Left renal pelvis (tissue), 4 donors: ENCODE measurements around the gene GLP1R. TPM values are rescaled to one million over a fixed set of nuclear protein-coding genes. Genes with fewer than 3 reads are reported as not detected.
A peak's percentile ranks its signal among the peaks of the same experiment; 100 is the strongest.

Experiments used
- DNase-seq, 4 donors: peaks; one replicate each; pipeline ENCODE4 v3.0.0-alpha.2; 2013; ENCODE audit warnings: low read depth in 4 of 4, low spot score in 3 of 4
- polyA plus RNA-seq, 4 donors: library from polyadenylated mRNA; unstranded; fragments of 120-200 nt; gene quantifications; one replicate each; pipeline ENCODE4 v1.2.1, GENCODE V29; 2013; ENCODE audit not compliant: insufficient read length in 4 of 4

GLP1R gene
- polyA plus RNA-seq, 4 donors: 0.12 to 0.85 (median 0.72) TPM

DNA sequence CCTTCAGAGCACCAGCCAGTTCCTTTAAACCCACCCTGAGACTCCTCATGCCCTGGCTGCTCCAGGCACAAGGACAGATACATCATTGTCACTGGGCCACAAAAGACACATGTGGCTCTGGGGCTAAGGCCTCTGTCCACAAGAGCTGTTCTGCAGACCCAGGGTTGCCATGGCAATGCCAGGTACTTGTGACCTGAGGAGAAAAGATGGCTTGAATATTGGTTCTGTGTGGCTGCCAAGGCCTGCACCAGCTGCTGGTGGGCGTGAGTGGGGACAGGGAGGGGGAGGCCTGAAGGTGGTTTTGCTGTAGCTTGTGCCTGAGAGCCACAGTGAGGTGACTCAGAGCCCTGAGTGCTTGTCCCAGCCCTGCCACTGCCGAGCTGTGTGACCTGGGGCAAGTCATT lies 34.7 kb downstream of the GLP1R start:
- DNase-seq: no peak

GRCh38 chr6:39084506-39084905 lies 35.9 kb downstream of the GLP1R start:
- no peak for DNase-seq

DNA sequence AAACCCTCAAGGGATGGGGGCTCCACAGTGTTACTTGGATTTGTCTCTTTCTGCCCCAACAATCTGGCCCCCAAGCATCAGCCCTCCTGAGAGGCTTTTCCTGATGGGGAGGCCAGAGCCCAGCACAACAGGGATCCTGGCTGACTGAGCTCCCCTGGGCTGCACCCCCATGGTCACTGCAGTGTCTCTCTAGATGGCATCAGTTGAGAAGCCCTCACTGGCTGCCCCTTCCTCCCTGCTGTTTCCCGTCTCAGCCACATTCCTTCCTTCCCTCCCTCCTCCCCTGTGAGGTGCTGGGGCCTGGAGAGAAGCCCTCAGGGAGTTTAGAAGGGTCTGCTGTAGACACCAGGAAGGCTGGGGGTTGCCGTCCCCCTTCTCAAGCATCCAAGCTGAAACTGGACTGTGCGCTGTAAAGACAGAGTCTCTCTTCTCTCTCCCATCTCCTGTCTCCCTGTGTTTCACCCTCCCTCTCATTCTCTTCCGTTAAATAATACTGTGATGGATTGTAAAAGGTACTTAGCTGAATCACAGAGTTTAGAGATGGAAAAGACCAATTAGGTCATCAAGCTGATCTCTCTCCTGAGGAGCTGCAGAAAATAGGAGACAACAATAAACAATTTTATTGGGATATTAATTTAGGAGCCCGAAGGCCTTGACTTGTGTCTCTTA lies 36.7 kb downstream of the GLP1R start:
- DNase-seq: no peak

DNA sequence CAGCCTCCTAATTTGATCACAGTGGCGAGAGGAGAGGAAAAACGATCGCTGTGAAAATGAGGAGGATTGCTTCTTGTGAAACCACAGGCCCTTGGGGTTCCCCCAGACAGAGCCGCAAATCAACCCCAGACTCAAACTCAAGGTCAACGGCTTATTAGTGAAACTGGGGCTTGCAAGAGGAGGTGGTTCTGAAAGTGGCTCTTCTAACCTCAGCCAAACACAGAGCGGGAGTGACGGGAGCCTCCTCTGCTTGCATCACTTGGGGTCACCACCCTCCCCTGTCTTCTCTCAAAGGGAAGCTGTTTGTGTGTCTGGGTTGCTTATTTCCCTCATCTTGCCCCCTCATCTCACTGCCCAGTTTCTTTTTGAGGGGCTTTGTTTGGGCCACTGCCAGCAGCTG lies 37.7 kb downstream of the GLP1R start:
- no peak for DNase-seq

- DNase-seq: no peak
Observed at GRCh38 chr6:39086711-39087110, 38.1 kb downstream of the GLP1R start.

DNA sequence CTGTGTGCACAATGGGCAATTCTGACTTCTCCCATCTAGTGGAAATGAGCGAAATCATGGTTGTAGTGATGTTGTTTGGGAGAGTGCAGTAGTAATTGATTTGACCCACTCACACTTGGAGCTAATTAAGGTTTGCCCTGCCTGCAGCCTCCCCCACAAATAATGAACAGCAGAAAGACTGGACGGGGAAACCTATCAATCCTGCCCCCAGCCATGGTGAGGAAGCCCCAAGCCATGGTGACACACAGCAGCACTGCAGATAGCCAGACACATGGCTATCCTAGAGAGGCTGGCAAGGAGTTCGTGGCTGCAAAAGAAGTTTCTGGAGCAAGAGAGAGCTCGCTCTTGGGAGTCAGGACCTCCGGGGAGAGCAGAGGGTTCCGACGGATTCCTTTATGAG lies 38.6 kb downstream of the GLP1R start:
- DNase-seq: no peak

DNA sequence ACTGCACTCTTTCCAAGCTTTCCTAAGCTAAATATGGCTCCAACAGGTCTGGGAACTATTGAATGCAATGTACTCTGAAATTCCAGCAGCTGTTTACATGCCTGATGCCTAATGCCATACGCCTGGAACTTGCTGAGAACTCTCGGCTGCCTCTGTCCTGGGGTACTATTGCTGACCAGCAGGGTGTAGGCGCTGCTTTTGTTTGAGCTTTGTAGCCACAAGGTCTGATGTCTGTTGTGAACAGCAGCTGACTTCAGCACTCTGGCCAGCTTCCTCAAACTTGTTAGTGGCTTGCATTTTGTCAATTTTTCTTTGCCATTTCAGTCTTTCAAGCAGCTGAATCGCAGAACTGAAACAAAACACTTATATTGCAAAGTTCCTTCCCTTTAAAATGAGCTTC lies 39.8 kb downstream of the GLP1R start:
- peak; percentile 36 to 67 (median 42) for DNase-seq

DNA sequence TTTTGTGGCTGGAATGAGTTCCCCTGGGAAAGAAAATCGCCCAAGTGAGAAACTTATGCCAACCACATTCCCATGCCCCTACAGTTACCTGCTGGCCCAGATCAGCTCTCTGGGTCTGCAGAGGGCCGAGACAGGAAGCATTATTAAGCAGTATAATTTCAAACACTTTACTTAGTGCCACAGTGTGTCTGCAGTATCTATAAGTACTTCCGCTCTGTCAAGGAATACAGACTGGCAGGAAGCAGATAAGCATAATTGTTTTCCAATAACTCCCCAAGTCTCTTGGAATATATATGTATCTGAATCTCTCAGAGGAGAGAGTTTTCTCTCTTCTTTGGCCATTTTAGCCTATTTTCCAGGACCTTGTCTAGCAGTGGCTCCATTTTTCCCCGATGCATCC lies 41.5 kb downstream of the GLP1R start:
- no peak for DNase-seq

- DNase-seq: no peak
Observed at GRCh38 chr6:39091220-39091619, 42.6 kb downstream of the GLP1R start.

DNA sequence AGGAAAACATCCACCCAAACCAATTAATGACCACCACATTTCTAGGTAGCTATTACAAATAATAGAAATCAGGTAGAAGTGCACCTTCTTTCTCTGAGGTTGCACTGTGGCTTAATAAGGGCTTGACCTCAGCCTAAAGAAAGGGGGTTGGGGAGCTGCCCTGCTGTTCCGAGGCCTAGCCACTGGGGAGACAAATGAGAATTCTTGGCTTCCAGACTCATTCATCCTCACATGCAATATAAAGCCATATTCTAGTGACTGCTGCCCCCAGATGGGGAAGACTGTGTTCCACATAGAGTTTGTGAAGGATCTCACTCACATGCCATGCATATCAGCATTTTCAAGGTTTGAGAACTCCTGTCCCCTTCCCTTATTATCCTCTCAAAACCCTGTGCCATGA lies 43.5 kb downstream of the GLP1R start:
- no peak for DNase-seq

DNA sequence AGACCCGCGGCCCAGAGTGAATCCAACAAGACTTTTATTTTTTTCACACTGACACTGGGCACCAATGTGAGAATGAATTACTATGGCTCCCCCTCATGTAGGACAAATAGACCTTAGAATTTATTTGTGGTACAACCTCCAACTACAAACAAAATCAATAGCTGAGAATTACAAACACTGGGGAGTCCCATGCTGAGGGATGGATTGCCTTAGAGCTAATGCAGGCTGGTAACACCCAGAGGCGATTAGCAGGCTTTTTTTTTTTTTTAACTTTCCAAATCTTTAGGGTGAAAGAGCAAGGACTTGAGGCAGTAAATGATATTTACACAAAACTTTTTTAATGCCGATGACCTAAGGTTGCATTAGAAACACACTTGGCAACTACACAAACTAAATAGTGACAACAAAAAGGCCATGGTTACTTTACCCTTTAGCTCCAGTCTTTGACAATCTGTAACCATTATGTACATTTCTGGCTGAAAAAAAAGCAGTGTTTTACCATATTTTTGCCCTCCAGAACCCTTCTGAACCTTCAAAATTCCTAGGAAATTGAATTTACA lies 44.6 kb downstream of the GLP1R start:
- no peak for DNase-seq

GRCh38 chr6:39095578-39095977 lies 47.0 kb downstream of the GLP1R start:
- DNase-seq: no peak

DNA sequence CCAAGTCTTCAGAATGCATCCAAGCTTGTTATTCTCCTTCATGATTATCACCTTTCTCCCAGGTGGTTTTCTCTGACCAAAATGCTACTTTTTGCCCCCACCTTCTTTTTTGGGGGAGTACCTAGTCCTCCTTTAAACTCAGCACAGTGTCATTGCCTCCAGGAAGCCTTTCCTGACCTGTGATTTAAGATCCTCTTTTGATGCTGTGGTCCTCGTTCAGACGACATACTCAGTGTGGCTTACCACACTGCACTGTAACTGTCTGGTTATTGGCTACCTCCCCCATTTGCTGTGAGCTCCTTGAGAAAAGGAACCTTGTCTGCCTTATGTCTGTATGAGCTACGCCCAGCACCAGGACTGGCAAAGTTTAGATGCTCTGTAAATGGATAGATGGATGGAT lies 51.8 kb downstream of the GLP1R start:
- no peak for DNase-seq

- peak; percentile 18 to 46 (median 35) for DNase-seq
Observed at GRCh38 chr6:39102071-39102820, 53.7 kb downstream of the GLP1R start.

DNA sequence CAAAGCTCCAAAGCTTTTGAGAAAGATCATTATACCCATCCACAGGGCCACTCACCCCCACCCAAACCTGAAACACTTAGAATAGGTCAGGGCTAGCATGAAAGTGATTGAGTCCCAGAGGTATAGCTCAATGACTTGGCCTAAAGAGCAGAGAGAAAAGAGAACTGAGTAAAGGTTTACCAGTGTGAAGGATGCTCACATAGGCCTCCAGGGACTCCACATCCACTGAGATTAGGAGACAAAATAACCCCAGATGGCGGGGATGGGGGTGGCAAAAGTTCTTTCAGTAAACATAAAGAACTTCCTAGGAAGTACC lies 54.2 kb downstream of the GLP1R start:
- DNase-seq: no peak

GRCh38 chr6:39104528-39104927 lies 55.9 kb downstream of the GLP1R start:
- no peak for DNase-seq

GRCh38 chr6:39107034-39107433 lies 58.5 kb downstream of the GLP1R start:
- DNase-seq: no peak

DNA sequence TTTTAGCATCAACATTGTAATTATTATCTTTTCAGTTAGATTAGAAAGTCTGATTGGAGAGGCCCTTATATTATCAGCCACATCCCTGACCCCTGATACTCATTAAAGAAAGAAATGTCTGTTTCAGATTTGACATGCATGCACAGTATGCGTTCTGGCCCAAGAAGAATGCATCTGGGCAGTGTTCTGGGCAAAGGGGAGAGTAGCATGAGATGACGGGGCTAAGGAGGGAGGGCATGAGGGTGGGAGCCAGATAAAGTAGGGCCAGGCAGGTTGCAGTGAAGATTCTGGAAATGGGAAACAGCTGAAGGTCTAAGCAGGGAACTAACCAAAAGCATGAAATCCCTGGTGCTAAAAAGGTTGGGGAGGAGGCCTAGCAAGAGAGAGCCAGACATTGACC lies 59.1 kb downstream of the GLP1R start:
- DNase-seq: no peak

- no peak for DNase-seq
Observed at GRCh38 chr6:39108041-39108839, 59.7 kb downstream of the GLP1R start.

GRCh38 chr6:39111280-39111679 lies 62.7 kb downstream of the GLP1R start:
- no peak for DNase-seq

GRCh38 chr6:39113788-39114187 lies 65.2 kb downstream of the GLP1R start:
- DNase-seq: no peak

DNA sequence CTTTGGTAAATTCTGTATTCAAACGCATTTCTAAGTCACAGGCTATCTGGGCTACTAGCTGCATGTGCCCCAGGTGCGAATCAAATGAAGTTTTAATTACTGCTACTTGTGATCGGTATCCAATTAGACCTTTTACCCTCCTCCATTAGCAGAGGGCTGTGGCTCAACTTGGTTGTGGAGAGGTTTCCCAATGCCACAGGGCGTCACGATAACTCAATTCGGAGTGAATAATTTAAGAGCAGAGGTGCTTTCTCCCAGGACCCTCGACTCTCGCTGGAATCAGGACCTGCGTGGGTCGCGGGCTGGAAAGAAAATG lies 65.8 kb downstream of the GLP1R start:
- no peak for DNase-seq
